Suprapubic skin (tissue), 3 donors: ENCODE data around the gene ZNF571.

Experiments
- EP300 ChIP-seq: sonication (generic); formaldehyde crosslinking; IDR thresholded peaks from one replicate; pipeline ENCODE4 v1.6.1; 2017; ENCODE audit warnings: antibody characterized with exemption
- TF ChIP-seq, protein P1 (sequence below), 2 donors: fragments of 200-600 bp in 1 of 2; fragments of 450-650 bp in 1 of 2; sonication (generic) in 1 of 2; IDR thresholded peaks; one replicate each; pipeline ENCODE4 v1.5.1; 2016 to 2019; ENCODE audit warnings: antibody characterized with exemption in 2 of 2, mild to moderate bottlenecking in 1 of 2, moderate library complexity in 1 of 2

- TF ChIP-seq, protein P1, sequence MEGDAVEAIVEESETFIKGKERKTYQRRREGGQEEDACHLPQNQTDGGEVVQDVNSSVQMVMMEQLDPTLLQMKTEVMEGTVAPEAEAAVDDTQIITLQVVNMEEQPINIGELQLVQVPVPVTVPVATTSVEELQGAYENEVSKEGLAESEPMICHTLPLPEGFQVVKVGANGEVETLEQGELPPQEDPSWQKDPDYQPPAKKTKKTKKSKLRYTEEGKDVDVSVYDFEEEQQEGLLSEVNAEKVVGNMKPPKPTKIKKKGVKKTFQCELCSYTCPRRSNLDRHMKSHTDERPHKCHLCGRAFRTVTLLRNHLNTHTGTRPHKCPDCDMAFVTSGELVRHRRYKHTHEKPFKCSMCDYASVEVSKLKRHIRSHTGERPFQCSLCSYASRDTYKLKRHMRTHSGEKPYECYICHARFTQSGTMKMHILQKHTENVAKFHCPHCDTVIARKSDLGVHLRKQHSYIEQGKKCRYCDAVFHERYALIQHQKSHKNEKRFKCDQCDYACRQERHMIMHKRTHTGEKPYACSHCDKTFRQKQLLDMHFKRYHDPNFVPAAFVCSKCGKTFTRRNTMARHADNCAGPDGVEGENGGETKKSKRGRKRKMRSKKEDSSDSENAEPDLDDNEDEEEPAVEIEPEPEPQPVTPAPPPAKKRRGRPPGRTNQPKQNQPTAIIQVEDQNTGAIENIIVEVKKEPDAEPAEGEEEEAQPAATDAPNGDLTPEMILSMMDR (IDR thresholded peaks at IDR 0.05): no peak
- TF ChIP-seq EP300: no peak
These were observed 31.1 kb downstream of the ZNF571 start for GRCh38 chr19:37563518-37563917.
